HTR-8/SVneo (cell line): Measurements from ENCODE around the gene CPE.
"Not testable (repeated sequence)": the region's sequence is repeated elsewhere in the genome, so short reads cannot be mapped to it uniquely, and the experiment has no call there.

Source experiments
- DNase-seq: peaks from one replicate; pipeline ENCODE4 v3.0.0; 2011; ENCODE audit warnings: low spot score, mixed read lengths; ENCODE audit not compliant: insufficient read length
- FAIRE-seq: peaks from 2 replicates; lab custom pipeline; 2011; peaks lifted over from hg19 to GRCh38; lab: Jason Lieb, UNC

CPE gene

GRCh38 chr4:165402375-165402774 lies 23.6 kb downstream of the CPE start:
- DNase-seq (no peak), FAIRE-seq (no peak)

GRCh38 chr4:165403048-165403447 lies 24.2 kb downstream of the CPE start:
- DNase-seq (no peak), FAIRE-seq (no peak)

DNA sequence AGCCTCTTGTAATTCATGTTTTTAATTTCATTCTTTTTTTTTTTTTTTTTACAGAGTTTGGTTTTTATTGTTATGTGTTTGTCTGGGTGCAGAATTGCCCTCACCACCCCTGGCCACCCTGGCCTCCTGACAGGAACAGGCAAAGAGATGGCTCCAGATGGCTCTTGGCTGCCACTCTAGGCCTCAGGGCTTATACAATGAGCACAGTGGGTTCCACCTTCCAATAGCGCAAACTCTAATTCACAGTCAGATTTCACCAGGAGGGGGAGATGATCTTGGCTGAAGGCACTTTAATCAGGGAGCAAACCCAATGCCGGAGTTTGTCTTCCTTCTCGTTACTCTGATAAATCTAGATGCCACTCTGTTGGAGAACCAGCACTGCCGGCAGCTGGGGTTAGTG lies 24.8 kb downstream of the CPE start:
- FAIRE-seq: no peak
- DNase-seq: no peak

GRCh38 chr4:165404080-165404479 lies 25.3 kb downstream of the CPE start:
- DNase-seq (no peak), FAIRE-seq (no peak)

- peak; percentile 28 for FAIRE-seq
Measured at GRCh38 chr4:165404696-165405095, 25.9 kb downstream of the CPE start.

DNA sequence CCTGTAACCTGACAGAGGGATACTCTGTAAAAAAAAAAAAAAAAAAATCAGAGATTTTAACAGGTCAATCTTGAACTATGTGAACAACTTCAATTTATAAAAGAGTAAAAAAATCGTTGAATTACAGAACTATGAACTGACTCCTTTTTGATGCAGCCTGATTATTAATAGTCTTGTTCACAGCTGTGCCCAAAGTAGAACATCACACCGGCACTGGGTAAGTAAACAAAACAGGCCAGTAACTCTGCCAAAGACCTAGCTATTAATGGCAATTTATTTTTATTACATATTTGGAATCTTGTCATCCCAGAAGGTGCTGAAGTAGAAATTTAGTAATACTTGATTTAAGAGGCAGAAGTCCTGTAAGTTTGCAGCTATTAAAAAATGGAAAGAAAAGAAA lies 31.4 kb downstream of the CPE start:
- DNase-seq (no peak), FAIRE-seq (no peak)

More at GRCh38 chr4:165404696-165405095, 25.9 kb downstream of the CPE start:
- DNase-seq: no peak

DNA sequence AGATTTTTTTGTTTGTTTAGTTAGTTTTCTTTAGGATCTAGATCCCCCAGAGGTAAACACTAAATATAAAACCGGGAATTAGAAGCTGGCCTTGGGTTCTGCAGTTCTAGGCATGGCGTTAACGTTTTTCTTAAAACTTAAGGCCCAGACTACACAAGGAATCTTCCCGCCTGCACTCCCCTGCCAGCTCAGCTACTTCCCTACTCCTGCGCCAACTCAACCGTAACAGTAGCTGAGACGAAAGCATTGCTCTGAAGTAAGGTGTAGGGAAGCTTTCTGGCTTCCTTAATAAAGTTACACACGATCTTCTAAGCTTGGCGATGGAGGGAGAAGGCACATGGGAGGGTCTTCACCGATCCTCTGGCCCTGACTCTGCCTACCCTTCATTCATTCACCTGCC lies 37.1 kb downstream of the CPE start:
- DNase-seq: no peak
- no peak for FAIRE-seq

DNA sequence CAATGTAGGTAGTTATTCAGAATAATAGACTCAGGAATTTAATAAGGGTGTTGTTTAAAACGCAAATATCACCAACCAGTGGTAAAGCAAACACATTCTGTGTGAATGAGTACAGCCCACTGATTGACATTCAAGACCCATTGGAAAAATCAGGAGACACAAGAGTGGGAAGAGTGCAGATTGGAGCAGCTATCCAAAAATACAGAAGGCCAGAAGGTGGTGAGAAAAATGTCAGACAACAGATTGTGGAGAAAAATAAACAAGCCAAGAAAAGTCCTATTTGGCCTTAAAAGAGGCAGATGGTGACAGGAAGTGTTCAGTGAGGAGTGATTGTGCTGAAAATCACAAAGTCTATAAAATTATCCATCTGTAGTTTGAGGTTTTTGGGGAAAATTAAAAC lies 39.3 kb downstream of the CPE start:
- FAIRE-seq (no peak), DNase-seq (no peak)

DNA sequence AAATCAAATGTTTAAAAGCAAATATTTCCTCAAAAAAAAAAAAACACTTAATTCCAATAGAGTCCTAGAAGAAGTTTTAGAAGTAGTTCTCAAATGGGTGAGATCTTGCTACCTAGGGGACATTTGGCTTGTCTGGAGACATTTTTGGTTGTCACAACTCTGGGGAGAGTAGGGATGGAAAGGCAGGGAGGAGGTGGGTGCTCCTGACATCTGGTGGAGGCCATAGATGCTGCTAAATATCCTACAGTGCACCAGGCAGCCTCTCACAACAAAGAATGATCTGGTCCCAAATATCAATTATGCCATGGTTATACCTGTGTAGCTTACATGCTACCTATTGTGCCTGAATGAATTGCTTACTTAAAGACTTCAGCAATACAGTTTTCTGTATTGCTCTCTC lies 46.8 kb downstream of the CPE start:
- DNase-seq (no peak), FAIRE-seq (no peak)

GRCh38 chr4:165426331-165426730 lies 47.5 kb downstream of the CPE start:
- no peak for FAIRE-seq

DNA sequence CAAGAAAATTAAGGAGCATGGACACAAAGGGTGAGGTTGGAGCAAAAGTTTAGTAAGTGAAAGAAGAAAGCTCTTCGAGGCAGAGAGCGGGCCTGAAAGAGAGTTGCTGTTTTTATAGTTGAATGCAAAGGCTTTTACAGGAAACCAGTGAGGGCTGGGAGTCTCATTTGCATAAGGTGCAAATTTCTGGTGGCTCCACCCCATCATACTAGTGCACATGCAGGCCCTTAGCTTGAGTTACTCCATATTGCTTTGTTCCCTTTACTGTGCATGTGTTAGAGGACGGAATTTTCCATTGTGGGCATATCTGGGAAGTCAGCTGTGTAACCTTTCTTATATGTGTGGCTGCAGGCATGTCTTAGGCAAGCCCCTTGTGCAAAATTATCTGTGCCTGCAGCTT lies 48.0 kb downstream of the CPE start:
- DNase-seq: no peak
- no peak for FAIRE-seq

More at GRCh38 chr4:165426331-165426730, 47.5 kb downstream of the CPE start:
- no peak for DNase-seq

DNA sequence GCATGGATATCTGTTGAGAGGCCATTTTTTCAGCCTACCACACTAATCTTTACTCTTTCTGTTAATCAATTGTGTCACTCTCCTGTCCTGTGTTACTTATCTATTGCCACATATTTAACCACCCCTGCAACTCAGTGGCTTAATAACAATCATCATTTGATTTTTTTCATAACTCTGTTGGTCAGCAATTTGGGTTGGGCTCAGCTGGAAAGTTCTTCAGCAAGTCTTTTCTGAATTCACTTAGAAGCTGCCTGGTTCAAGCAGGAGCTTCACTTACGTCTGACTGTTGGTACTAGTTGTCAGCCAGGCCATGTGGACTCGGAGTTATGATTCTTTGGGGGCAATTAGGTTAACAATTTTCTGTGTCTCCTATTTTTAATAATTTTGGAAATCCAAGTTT lies 50.1 kb downstream of the CPE start:
- no peak for DNase-seq
- no peak for FAIRE-seq

- FAIRE-seq: no peak
- DNase-seq: no peak
Measured at GRCh38 chr4:165433529-165433928, 54.7 kb downstream of the CPE start.

- DNase-seq: no peak
- no peak for FAIRE-seq
Measured at GRCh38 chr4:165437691-165438090, 58.9 kb downstream of the CPE start.

DNA sequence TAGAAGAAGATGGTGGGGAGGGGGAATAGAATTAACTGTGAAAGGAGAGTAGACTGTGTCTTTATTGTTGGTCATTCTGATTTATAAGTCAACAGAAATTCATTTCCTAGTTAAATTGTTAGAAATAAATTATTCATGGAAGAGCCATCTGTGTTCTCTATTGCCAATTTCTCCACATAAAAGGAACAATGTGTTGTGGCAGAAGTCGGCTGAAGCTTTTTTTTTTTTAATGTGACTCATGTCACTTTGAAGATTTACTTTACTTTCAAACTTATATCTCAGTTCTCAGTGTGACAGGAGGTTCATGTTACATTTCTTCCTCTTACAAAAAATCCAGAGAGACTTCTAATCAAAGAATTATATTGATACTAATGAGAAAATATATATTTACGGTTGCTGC lies 60.5 kb downstream of the CPE start:
- DNase-seq (no peak), FAIRE-seq (no peak)

DNA sequence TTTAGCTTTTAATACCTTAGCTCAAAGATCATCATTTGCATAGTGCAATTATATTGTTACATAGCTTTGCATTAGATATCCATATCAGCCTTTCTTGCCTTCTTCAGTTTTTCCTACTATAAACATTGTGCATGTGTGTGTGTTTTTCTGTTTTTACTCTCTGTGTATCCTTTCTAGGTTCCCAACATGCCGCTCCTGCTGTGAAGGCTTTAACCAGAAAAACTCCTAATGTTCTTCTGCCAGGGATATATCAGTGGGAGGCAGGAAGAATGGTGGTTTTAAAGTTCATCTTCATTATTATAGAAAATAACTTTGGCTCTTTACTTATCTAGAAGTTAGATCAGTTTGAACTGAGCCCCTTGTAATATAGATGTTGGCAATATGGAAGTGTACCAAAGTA lies 61.2 kb downstream of the CPE start:
- FAIRE-seq (no peak), DNase-seq (no peak)

DNA sequence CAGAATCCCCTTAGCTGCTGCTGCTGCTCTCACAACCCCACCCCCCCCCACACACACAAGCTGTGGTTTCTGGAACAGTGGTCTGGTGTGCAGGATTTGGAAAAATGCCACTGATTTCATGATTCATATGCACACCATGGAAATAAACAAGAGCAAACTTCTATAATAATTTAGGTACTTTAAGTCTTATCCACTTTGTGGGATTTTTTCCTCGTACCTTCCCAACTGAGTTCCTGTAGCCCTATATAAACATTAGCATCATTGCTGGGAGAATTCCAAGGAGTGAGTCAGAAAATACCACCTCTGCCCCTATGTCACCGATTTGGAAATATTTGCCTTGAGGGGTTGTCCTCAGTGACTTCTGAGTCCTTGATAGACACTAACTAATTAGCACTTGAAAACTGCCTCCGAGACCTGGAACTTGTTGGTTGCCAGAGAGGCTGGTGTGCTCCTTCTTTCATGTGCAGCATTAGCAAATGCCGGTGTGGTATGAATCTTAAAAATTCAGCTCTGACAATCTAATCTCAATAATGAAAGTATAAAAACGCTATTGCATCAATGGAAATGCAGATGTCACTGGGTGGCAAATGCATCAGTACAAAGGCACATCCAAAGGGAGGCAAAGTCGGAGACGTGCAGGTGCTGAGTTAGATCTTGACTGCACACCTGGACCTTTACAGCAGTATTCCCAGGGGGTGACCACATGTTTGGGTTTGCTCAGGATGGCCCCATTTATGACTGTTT lies 61.8 kb downstream of the CPE start:
- DNase-seq: peak; percentile 74
- peak; percentile 70 for FAIRE-seq

DNA sequence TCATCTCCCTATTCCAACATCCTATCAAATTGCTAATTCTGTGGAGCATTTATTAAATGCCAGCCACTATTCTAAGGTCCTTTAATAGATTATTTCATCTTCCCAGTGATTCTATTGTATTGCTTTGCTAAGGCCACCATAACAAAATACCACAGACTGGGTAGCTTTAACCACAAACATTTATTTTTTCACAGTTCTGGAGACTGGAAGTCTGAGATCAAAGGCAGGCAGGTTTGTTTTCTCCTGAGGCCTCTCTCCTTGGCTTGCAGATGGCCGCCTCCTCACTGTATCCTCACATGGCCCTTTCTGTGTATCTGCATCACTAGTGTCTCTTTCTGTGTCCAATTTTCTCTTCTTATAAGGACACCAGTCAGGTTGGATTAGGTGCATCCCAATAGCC lies 64.5 kb downstream of the CPE start:
- DNase-seq (no peak), FAIRE-seq (no peak)

GRCh38 chr4:165448700-165449099 lies 69.9 kb downstream of the CPE start:
- peak; percentile 20 for FAIRE-seq
- no peak for DNase-seq

GRCh38 chr4:165449333-165449732 lies 70.5 kb downstream of the CPE start:
- no peak for DNase-seq
- no peak for FAIRE-seq

- FAIRE-seq (no peak), DNase-seq (no peak)
Measured at GRCh38 chr4:165450871-165451270, 72.1 kb downstream of the CPE start.

DNA sequence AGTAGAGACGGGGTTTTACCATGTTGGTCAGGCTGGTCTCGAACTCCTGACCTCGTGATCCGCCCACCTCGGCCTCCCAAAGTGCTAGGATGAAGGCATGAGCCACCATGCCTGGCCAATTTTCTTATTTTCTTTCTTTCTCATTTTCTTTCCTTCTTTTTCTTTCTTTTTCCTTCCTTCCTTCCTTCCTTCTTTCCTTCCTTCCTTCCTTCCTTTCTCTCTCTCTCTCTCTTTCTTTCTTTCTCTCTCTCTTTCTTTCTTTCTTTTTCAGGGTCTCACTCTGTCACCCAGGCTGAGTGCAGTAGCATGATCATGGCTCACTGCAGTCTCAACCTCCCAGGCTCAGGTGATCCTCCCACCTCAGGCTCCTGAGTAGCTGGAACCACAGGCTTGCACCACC lies 74.3 kb downstream of the CPE start:
- DNase-seq, FAIRE-seq: not testable (repeated sequence)
